ENCODE measurements around the gene NEGR1. TPM values are rescaled to one million over a fixed set of nuclear protein-coding genes. Genes with fewer than 3 reads are reported as not detected.

Gene NEGR1
- total and polyA plus RNA-seq, 2 experiments from 2014 or later, result 0.57 to 0.94 TPM

DNA sequence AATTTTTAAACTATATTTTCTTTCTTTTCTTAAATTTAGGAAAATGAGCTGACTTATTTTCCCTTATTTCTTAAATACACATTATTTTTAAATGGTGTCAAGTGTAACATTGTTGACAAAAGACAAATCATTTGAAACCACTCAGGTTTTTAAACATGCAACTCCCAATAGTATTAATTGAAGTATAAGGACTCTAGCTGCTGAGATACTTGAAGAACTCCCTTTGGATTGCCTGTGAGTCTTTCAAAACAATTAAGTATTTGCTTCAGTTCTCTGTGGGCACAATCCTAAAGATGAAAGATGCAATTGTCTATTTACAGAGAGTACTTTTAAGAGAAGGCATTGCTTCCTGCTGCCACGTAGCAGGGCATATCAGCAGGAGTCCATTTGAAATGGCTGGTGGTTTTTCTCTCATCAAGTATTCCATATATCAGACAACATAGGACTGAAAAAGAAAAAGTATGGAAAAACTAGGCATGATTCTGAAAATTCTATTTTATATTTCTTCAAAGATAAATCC lies 373.4 kb downstream of the NEGR1 start:
- Histone ChIP-seq H3K27me3 (ENCODE audit: insufficient read depth) (no peaks in the 10 kb centered on the region), H2AFZ (no peak overlapping the region), H3K27ac (ENCODE audit: low read depth) (no peak overlapping the region), H3F3A (replicated peaks; ENCODE audit: low read depth) (no peaks in the 10 kb centered on the region), H3K4me1 (ENCODE audit: insufficient read depth) (no peaks in the 10 kb centered on the region), H3K4me2 (no peak overlapping the region), H3K4me3 (no peak overlapping the region), H3K36me3 (ENCODE audit: insufficient read depth) (no peaks in the 10 kb centered on the region), H3K79me2 (replicated peaks; ENCODE audit: insufficient read depth) (no peaks in the 10 kb centered on the region), H4K20me1 (replicated peaks; ENCODE audit: insufficient read depth) (no peaks in the 10 kb centered on the region), H3K9me2 (ENCODE audit: insufficient read depth) (no peaks in the 10 kb centered on the region)
- TF ChIP-seq POLR2AphosphoS5 (IDR thresholded peaks at IDR 0.05; ENCODE audit: low read depth) (no peak), NANOG (IDR thresholded peaks at IDR 0.05; ENCODE audit: borderline replicate concordance) (no peak), ETS1 (IDR thresholded peaks at IDR 0.05) (no peak), ZNF114 (CRISPR knock-in tag; IDR thresholded peaks at IDR 0.05) (no peak), EZH2phosphoT487 (IDR thresholded peaks at IDR 0.05; ENCODE audit: unreplicated experiment) (no peak), ZNF331 (CRISPR knock-in tag; IDR thresholded peaks at IDR 0.05; ENCODE audit: low read depth) (no peak), STAT1 (IDR thresholded peaks at IDR 0.05; ENCODE audit: unreplicated experiment) (no peak), CREB1 (CRISPR knock-in tag; IDR thresholded peaks at IDR 0.05; ENCODE audit: low read depth) (no peak)
- TF ChIP-seq, protein P1, sequence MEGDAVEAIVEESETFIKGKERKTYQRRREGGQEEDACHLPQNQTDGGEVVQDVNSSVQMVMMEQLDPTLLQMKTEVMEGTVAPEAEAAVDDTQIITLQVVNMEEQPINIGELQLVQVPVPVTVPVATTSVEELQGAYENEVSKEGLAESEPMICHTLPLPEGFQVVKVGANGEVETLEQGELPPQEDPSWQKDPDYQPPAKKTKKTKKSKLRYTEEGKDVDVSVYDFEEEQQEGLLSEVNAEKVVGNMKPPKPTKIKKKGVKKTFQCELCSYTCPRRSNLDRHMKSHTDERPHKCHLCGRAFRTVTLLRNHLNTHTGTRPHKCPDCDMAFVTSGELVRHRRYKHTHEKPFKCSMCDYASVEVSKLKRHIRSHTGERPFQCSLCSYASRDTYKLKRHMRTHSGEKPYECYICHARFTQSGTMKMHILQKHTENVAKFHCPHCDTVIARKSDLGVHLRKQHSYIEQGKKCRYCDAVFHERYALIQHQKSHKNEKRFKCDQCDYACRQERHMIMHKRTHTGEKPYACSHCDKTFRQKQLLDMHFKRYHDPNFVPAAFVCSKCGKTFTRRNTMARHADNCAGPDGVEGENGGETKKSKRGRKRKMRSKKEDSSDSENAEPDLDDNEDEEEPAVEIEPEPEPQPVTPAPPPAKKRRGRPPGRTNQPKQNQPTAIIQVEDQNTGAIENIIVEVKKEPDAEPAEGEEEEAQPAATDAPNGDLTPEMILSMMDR (conservative IDR thresholded peaks at IDR 0.05; ENCODE audit: low read depth in 2 of 2), result no peak
- Mint-ChIP-seq H3K4me3 (no peak overlapping the region), H3K4me1 (peaks cover 7% of the 10 kb centered on the region; the same call in 1 of the 3 replicates), H3K27ac (no peak overlapping the region), H3K9me3 (no peaks in the 10 kb centered on the region), H3K36me3 (ENCODE audit: low read depth) (no peaks in the 10 kb centered on the region), H3K27me3 (ENCODE audit: insufficient read depth, low read depth, poor library complexity) (no peaks in the 10 kb centered on the region)
- DNase-seq (ENCODE audit: low spot score) (no peak), ATAC-seq (no peak)

DNA sequence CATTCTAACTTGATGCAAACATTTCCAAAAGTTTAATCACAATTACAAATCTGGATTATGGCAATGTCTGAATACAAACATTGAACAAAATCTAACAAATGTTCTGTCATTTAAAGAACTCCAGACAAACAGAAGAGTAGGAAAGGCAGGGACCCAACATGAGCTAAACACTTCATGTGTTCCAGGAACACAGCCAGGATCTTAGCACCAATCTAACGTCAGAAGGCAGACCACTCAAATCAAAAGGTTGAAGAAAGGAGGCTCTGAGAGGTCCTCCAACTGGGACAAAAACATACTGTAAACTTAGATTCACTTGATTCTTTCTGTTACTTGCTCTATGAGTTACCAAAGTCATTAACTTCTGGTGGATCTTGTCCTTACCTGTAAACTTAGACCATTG lies 374.0 kb downstream of the NEGR1 start:
- Mint-ChIP-seq H3K27me3 (ENCODE audit: insufficient read depth, low read depth, poor library complexity) (no peaks in the 10 kb centered on the region), H3K36me3 (ENCODE audit: low read depth) (no peaks in the 10 kb centered on the region), H3K4me1 (peaks cover 7% of the 10 kb centered on the region; the same call in 1 of the 3 replicates), H3K27ac (no peak overlapping the region), H3K4me3 (no peak overlapping the region), H3K9me3 (no peaks in the 10 kb centered on the region)
- no peaks in the 10 kb centered on the region for H3K36me3 ChIP-seq (ENCODE audit: insufficient read depth)
- H3K79me2 ChIP-seq (replicated peaks; ENCODE audit: insufficient read depth), result no peaks in the 10 kb centered on the region
- H3K27me3 ChIP-seq (ENCODE audit: insufficient read depth), result no peaks in the 10 kb centered on the region
- DNase-seq (ENCODE audit: low spot score) (no peak), ATAC-seq (no peak)
- no peaks in the 10 kb centered on the region for H3K4me1 ChIP-seq (ENCODE audit: insufficient read depth)
- no peak overlapping the region for H2AFZ ChIP-seq
- H3K4me2 ChIP-seq, result no peak overlapping the region
- H3F3A ChIP-seq (replicated peaks; ENCODE audit: low read depth), result no peaks in the 10 kb centered on the region
- TF ChIP-seq STAT1 (IDR thresholded peaks at IDR 0.05; ENCODE audit: unreplicated experiment), result no peak
- no peak for TF ChIP-seq ZNF331 (CRISPR knock-in tag; IDR thresholded peaks at IDR 0.05; ENCODE audit: low read depth)
- H3K9me2 ChIP-seq (ENCODE audit: insufficient read depth), result no peaks in the 10 kb centered on the region
- H4K20me1 ChIP-seq (replicated peaks; ENCODE audit: insufficient read depth), result no peaks in the 10 kb centered on the region
- no peak overlapping the region for H3K27ac ChIP-seq (ENCODE audit: low read depth)
- no peak overlapping the region for H3K4me3 ChIP-seq

Measured in GM23338 (cell line).